Measurements from ENCODE around the gene LGALSL. TPM values are rescaled to one million over a fixed set of nuclear protein-coding genes. Genes with fewer than 3 reads are reported as not detected.
A peak's percentile ranks its signal among the peaks of the same experiment; 100 is the strongest.

Gene LGALSL
- total RNA-seq, 1 experiment from 2014 or later, result 20.3 TPM

DNA sequence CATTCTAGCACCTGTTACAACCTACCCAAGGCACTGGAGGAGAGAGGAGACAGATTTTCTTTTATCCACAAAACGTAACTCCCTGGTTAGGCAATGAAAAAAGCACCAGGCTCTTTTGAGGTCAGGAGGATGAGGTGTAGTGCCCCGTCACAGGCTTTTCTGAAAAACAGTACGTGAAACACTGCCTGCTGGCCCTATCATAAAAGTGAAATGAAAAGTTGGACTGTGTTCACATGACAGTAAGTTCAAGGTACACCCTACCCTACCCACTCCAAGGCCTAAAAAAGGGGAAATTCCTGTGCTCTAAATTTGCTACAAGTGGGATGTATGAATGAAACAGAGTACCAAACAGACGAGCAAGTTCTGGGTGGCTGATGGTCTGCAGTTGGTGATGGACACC, 17.6 kb downstream of the LGALSL start:
- no peak for DNase-seq (ENCODE audit: low spot score)

- no peak for DNase-seq (ENCODE audit: low spot score)
Observed at GRCh38 chr2:64472881-64473280, 18.9 kb downstream of the LGALSL start.

DNA sequence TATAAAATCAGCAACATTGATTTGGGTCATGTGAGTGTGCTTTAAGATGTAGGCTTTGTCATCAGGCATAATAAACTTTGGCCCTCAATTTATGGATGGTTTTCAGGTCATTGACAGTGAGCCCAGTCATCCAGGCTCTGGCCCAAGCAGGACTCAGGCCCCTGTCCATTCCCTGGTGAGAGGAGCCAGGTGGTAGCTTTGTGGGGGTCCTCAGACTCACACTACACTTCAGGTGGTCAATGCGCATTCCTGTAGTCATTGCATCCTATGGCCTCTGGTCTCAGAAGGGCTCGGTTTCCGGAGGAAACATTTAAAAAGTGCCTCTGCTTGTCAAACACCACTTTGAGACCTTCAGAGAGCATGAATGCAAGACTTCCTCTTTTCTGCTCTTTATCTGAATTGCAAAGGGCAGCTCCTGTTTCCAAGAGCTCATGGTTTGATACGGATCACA, 20.2 kb downstream of the LGALSL start:
- DNase-seq (ENCODE audit: low spot score), result no peak

DNA sequence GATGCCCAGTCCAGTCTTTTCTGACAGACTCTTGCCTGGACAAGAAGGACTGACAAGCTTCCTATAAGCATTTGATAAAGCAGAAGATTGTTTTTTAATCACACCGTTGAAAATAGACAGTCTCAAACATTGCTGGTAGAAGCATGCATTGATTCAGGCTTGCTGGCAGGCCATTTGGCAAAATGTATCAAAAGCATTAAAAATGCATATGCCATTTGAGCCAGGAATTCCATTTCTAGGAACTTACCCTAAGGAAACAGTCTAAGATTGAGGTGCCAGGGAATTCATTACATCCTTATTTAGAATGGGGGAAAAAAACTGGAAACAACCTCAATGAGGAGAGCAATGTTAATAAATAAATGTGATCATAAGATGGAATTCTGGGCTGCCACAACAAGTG, 20.7 kb downstream of the LGALSL start:
- no peak for DNase-seq (ENCODE audit: low spot score)

GRCh38 chr2:64477037-64477436, 23.1 kb downstream of the LGALSL start:
- no peak for DNase-seq (ENCODE audit: low spot score)

DNA sequence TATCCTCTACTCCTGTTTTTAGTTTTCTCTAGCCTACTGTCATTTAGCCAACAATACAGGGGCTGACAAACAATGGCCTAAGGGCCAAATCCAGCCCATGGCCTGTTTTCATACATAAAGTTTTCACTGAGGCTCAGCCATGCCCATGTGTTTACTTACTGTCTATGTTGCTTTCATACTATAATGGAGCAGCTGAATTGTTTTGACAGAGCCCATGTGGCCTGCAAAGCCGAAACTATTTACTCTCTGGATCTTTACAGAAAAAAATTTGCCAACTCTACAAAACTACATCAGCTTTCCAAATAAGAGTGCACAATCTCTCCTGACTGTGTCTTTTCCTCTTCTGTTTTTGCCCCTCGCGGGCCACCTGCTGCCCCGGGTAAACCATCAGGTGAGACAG, 24.0 kb downstream of the LGALSL start:
- DNase-seq (ENCODE audit: low spot score), result no peak

DNA sequence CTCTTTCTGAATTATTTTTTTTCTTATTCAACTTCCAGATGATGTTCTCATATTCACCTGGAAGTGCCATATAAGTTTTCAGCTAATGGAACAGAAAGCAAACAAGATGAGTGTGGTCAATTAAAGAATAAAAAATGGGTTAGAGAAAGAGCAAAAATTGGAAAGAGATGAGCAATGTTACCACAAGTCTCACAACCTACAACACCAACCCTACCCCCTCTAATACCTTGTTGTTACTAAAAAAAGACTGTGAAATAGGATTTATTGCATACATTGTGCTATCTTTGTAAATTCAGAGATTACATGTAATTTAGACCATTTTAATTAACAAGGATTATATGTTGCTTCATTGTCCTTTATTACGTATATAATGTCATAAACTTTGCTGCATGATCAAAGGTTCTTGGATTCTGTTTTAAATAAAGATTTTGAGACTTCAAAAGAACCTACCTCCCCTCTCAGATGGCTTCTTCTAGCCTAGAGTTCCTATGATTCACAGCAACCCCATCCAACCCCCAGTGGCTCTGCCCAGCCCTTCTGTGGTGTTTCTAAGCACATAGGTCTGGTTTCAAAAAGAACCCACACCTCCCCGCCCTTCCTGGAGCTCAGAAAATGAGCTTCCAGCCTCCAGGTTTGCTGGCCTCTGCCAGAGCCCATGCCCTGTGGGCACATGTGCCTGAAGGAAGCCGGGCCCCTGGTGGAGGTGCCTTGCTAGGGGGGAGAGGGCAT, 24.7 kb downstream of the LGALSL start:
- no peak for DNase-seq (ENCODE audit: low spot score)

DNA sequence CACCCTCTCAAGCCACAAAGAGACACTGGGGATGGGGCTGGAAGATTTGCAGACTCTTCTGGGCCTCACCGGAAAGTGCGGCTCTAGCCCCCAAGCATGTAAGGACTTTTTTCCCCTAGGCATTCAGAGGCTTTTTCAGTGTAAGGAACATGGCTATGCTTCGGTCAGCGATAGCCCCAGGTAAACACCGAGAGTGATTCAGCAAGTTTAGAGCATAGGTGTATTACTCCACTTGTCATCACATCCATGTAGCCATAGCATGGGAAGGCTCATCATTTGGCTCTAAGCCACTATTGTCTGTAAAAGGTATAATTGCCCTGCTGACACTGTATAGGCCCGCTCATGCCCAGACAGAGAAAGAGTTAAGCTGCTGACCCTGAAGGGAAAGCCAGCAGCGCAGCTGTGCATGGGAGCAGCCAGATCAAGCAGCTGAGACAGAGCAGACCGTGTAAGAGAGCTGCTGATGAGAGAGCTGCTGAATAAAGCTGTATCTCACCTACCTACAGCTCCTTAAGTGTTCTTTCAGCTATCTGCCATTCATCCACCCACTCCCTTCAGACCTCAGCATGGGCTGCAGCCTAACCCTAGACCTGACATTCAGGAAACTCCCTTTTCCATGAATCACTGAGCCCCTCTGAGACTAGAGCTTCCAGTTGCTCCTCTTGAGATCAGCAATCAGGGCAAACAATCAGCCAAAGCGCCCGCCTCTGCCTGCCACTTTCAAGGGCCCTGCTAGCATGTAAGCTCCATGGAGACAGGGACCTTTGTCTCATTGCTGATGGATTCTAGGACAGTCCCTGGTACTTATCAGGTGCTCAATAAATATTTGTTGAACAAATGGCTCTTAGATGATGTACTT, 25.5 kb downstream of the LGALSL start:
- no peak for DNase-seq (ENCODE audit: low spot score)

- DNase-seq (ENCODE audit: low spot score), result no peak
Observed at GRCh38 chr2:64481665-64482064, 27.7 kb downstream of the LGALSL start.

DNA sequence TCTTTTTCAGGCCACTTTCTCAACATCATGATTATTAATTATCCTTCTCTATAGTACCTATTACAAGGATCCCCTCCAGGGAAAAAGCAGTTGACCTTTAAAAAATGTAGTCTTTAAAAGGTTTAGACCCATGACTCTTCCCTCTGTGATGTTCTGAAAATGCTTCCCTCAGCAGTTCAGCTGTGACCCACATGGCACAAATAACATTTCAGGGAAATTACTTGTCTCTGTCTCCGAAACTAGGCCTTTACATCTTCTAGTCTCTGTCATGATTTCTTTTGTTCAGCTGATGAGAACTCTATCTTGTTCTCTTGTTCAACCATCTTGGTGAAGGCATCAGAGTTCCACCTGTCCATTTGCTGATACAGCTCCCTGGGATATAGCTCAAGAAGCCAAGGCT, 28.3 kb downstream of the LGALSL start:
- DNase-seq (ENCODE audit: low spot score), result no peak

DNA sequence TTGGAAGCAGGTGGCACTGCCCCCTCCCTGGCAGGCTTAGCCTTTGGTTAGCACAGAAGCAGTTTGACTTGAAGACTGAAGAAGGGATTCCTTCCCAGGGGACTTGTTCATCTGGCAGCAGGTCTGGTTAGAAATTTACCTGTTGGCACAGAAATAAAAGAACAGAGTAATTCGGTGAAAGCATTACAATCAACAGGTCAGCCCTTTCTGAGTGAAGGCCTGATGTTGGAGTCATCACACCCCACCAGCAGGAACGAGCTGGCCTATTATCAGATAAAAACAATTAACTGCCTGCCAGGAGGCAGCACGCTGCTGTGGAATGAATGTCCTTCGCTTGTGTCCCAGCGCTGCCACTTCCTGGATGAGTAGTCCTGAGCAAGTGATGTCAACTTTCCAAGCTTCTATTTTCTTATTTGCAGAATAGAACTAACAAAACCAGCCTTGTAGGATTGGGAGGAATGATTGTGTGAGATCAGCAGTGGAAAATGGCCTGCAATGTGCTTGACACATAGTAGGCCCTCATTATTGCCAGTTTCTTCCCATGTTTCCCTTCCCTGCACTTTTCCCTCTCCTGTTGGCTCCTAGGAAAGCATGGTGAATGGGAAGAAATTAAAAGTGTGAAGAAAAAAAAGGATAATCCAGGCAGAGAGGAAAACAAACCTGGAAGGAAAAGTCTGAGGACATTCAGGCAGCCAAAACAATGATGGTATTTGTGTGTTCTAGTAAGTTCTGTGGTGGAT, 29.0 kb downstream of the LGALSL start:
- peak; percentile 90 for DNase-seq (ENCODE audit: low spot score)

DNA sequence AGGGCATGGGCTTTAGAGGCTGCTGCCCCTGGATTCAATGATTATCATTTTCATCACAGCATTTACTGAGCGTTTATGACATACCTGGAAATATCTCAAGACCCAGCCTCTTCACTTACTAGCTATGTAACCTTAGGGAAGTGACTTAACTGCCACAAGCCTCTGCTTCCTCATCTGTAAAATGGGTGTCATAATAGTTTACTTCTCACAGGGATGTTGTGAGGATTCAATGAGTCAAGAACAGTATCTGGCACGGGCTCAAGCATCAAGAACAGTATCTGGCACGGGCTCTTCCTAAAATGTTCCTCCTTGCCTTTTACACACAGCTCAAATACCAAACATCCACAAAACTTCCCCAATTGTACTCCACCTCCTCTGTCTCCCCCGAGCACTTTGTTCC, 31.4 kb downstream of the LGALSL start:
- no peak for DNase-seq (ENCODE audit: low spot score)

- DNase-seq (ENCODE audit: low spot score), result no peak
Observed at GRCh38 chr2:64485961-64486360, 32.0 kb downstream of the LGALSL start.

DNA sequence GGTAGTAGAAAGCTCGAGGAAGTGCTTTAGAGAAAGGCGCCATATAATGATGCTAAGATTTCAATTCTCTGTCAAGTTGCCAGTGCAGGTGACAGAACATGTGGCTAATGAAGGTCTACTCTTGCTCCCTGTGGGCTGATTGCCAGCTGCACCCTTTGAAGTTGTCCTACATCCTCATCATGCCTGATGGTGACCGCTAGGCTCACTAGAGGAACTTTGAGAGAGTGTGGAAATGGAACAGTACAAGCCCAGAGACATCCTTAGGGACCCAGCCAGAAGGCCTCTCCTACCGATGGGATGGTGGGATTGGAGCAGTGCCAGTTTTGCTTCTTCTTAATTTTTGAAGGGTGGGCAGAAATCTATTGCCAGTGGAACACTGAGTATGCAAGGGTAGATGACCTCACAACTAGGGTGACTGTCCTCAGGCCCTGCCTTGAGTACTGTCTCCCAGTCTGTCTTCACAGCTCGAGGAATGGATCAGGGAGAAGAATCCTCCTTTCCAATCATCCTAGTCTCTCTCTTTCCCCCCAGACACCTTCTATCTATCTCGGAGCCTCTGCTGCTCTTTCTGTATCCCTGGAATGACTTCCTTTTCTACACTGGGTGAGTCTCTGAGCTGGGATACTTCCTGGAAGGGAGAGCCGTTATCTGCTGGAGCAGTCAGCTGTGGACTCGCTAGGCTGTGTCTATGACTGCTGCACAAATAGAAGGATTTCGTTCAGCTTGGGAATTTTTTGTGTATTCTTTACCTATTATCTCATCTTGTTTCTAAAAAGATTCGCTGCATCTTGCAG, 33.5 kb downstream of the LGALSL start:
- no peak for DNase-seq (ENCODE audit: low spot score)

GRCh38 chr2:64488050-64488974, 34.4 kb downstream of the LGALSL start:
- DNase-seq (ENCODE audit: low spot score), result peak; percentile 56

GRCh38 chr2:64489081-64489751, 35.3 kb downstream of the LGALSL start:
- no peak for DNase-seq (ENCODE audit: low spot score)

DNA sequence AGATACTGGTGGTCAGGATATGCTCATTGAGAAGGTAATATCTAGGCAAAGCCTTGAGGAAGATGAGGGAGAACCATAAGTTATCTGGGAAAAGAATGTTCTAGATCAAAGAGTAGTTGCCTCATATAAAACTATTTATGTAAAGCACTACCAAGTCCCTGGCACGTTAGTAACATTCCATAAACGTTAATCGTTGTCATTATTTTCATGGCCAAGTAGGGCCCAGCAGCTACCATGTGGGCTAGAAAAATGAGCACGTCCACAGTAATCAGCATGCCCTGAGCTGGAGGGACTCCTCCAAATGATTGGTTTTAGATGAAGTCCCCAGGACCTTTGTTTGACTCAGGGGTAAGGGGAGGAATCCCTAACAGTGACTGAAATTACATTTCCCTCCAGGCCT, 37.5 kb downstream of the LGALSL start:
- DNase-seq (ENCODE audit: low spot score), result no peak

GRCh38 chr2:64492272-64492671, 38.3 kb downstream of the LGALSL start:
- no peak for DNase-seq (ENCODE audit: low spot score)

DNA sequence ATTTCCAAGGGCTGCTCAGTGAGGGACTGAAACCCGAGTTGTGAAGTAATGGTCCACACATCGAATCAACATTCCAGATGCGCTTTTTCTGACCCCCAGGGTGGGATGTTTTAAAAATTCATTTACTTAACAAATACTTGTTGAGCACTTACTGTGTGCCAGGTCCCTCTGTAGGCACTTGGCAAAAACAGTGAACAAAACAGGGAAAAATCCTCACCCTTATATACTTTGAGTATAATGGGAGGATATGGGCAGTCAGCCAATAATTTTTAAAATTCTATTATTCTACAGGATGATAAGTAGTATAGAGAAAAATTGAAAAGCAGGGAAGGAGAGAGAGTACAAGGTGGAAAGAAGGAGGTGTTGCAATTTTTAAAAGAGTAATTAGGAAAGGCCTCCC, 38.9 kb downstream of the LGALSL start:
- DNase-seq (ENCODE audit: low spot score), result no peak

- no peak for DNase-seq (ENCODE audit: low spot score)
Observed at GRCh38 chr2:64493788-64494187, 39.8 kb downstream of the LGALSL start.

Measured in A172 (cell line).